CD4-positive, alpha-beta T cell (primary cell): ENCODE data around the gene SLC10A1. TPM values are rescaled to one million over a fixed set of nuclear protein-coding genes. Genes with fewer than 3 reads are reported as not detected.

Experiments used
- ATAC-seq: fragments of 200-7000 bp; cut with Tn5 transposase; one replicate; pipeline ENCODE4 v1.10.0; 2022; ENCODE audit warnings: mild to moderate bottlenecking; ENCODE audit not compliant: poor library complexity
- CTCF ChIA-PET: fragments of 350-600 bp; sonication (Branson Sonifier 250); formaldehyde crosslinking; loops from one replicate; lab custom pipeline; 2021; ENCODE audit warnings: antibody characterized with exemption, inconsistent platforms; lab: Charles Lee
- POLR2A ChIA-PET: fragments of 350-600 bp; sonication (Branson Sonifier 250); formaldehyde crosslinking; loops from one replicate; lab custom pipeline; 2021; ENCODE audit warnings: antibody characterized with exemption, inconsistent platforms; lab: Charles Lee
- DNase-seq, 14 experiments: peaks; one replicate each; pipeline ENCODE4 v3.0.0-alpha.2; 2013 to 2020; ENCODE audit warnings: mixed read lengths in 2 of 14
- H3K27ac ChIP-seq, 2 donors: one replicate each; pipeline versions ENCODE4 v1.5.1 to v1.7.0; 2013; ENCODE audit warnings: low read length in 2 of 2, low read depth in 1 of 2, mild to moderate bottlenecking in 1 of 2
- H3K27me3 ChIP-seq, 2 experiments: 1 replicate in 1 of 2; 2 replicates in 1 of 2; pipeline versions ENCODE4 v1.6.1 to v1.7.0; 2013; ENCODE audit warnings: low read length in 2 of 2, control low read depth in 1 of 2, mild to moderate bottlenecking in 1 of 2, moderate library complexity in 1 of 2; ENCODE audit not compliant: insufficient read depth in 2 of 2, control insufficient read depth in 1 of 2
- H3K36me3 ChIP-seq: one replicate; pipeline ENCODE4 v1.6.1; 2013; ENCODE audit warnings: low read length, control low read depth; ENCODE audit not compliant: insufficient read depth
- H3K4me1 ChIP-seq: one replicate; pipeline ENCODE4 v1.6.1; 2013; ENCODE audit warnings: low read length, control low read depth; ENCODE audit not compliant: insufficient read depth
- H3K4me3 ChIP-seq: one replicate; pipeline ENCODE4 v1.5.1; 2013; ENCODE audit warnings: mild to moderate bottlenecking, low read length, moderate library complexity
- H3K9me3 ChIP-seq, 2 experiments: 1 replicate in 1 of 2; 2 replicates in 1 of 2; pipeline versions ENCODE4 v1.6.1 to v1.7.0; 2013; ENCODE audit warnings: low read length in 2 of 2, mild to moderate bottlenecking in 2 of 2, control low read depth in 1 of 2, moderate library complexity in 1 of 2; ENCODE audit not compliant: control insufficient read depth in 1 of 2, insufficient read depth in 1 of 2
- H3K27ac Mint-ChIP-seq: one replicate; pipeline ENCODE4 v1.8.0; 2020; ENCODE audit warnings: mixed read lengths
- H3K27me3 Mint-ChIP-seq: one replicate; pipeline ENCODE4 v1.8.0; 2021; ENCODE audit warnings: mixed read lengths
- H3K36me3 Mint-ChIP-seq: one replicate; pipeline ENCODE4 v1.8.0; 2021; ENCODE audit warnings: low read depth, mixed read lengths
- H3K4me1 Mint-ChIP-seq: one replicate; pipeline ENCODE4 v1.8.0; 2021; ENCODE audit warnings: low read depth, mixed read lengths
- H3K4me3 Mint-ChIP-seq: one replicate; pipeline ENCODE4 v1.8.0; 2020; ENCODE audit warnings: mild to moderate bottlenecking, mixed read lengths
- H3K9me3 Mint-ChIP-seq: one replicate; pipeline ENCODE4 v1.8.0; 2020; ENCODE audit warnings: mixed read lengths
- intact Hi-C, 2 experiments: fragments of 100-400 bp; cut with DNase I in 1 of 2; cut with micrococcal nuclease in 1 of 2; formaldehyde crosslinking; loops; one replicate each; pipeline versions ENCODE4 v1.15.1 to v1.9.0; 2023 to 2025; cut with DNase I, micrococcal nuclease
- total RNA-seq, 174 experiments: library from RNA in 2 of 174; stranded (reverse) in 2 of 174; gene quantifications; one replicate each; pipeline ENCODE4 v1.2.3 and lab custom pipeline; 2021 to 2026
- TF ChIP-seq, protein P1 (sequence below): fragments of 200-600 bp; IDR thresholded peaks from one replicate; pipeline ENCODE4 v1.8.0; 2022; ENCODE audit warnings: antibody characterized with exemption, mild to moderate bottlenecking

SLC10A1 gene
- total RNA-seq, 2 experiments from 2014 or later, result not detected

DNA sequence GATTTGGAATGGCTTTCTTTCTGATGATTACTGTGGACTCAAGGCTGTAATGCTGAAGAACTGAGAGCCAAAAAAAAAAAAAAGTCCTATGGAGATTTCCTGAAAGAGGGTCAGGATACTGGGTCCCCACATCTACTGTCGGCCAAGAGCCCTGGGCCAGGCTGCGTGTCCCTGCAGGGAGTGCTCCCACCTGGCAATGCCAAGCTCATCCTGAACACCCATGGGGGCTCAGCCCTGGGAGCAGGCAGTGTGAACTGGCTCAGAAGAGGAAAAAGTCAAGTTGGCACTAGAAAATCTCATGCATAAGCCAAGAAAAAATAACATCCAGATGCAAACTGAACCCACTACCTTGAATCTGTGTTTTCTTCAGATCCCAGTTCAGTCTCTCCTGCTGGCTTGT, 47.1 kb upstream of the SLC10A1 start:
- H3K4me1 ChIP-seq, result no peaks in the 10 kb centered on the region
- no peak overlapping the region for H3K27ac Mint-ChIP-seq
- DNase-seq (no peak), ATAC-seq (no peak)
- no peaks in the 10 kb centered on the region for H3K36me3 ChIP-seq
- H3K36me3 Mint-ChIP-seq, result no peaks in the 10 kb centered on the region
- no peak overlapping the region for H3K4me3 Mint-ChIP-seq
- TF ChIP-seq, protein P1, sequence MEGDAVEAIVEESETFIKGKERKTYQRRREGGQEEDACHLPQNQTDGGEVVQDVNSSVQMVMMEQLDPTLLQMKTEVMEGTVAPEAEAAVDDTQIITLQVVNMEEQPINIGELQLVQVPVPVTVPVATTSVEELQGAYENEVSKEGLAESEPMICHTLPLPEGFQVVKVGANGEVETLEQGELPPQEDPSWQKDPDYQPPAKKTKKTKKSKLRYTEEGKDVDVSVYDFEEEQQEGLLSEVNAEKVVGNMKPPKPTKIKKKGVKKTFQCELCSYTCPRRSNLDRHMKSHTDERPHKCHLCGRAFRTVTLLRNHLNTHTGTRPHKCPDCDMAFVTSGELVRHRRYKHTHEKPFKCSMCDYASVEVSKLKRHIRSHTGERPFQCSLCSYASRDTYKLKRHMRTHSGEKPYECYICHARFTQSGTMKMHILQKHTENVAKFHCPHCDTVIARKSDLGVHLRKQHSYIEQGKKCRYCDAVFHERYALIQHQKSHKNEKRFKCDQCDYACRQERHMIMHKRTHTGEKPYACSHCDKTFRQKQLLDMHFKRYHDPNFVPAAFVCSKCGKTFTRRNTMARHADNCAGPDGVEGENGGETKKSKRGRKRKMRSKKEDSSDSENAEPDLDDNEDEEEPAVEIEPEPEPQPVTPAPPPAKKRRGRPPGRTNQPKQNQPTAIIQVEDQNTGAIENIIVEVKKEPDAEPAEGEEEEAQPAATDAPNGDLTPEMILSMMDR, result no peak
- H3K4me3 ChIP-seq, result no peak overlapping the region
- H3K27me3 Mint-ChIP-seq, result peaks cover 28% of the 10 kb centered on the region
- POLR2A ChIA-PET, result interaction anchor here (0.5 kb wide), 1 partner anchor 1291 kb away, joined by 3 read pairs; no protein-coding TSS in a partner anchor
- H3K9me3 ChIP-seq, result no peaks in the 10 kb centered on the region
- no peak overlapping the region for H3K27ac ChIP-seq
- no peaks in the 10 kb centered on the region for H3K4me1 Mint-ChIP-seq
- intact Hi-C loops, result no loop called here
- peaks cover 10 to 14% of the 10 kb centered on the region in 2 experiments for H3K27me3 ChIP-seq
- H3K9me3 Mint-ChIP-seq, result no peaks in the 10 kb centered on the region
- CTCF ChIA-PET, result no interaction called here

GRCh38 chr14:69842686-69843420, 45.8 kb upstream of the SLC10A1 start:
- CTCF ChIA-PET, result no interaction called here
- POLR2A ChIA-PET, result no interaction called here
- H3K27me3 Mint-ChIP-seq, result peaks cover 17% of the 10 kb centered on the region

DNA sequence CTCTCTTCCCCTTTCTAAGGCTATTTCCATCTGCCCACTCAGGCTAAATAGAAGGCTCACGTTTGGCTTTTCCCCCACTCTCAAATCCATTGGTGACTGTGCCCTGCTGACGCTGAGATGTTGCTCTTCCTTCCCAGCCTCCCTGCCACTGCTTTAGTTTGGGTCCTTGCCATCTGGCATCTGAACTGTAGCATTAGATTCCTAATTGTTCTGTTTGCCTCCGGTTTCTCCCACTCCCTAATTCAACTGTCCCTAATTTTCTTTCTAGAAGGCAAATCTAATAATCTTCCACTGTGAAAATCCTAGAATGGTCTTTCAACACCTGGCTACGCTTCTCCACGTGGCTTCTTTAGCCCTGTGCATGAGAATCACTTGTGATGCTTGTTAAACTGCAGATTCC, 44.6 kb upstream of the SLC10A1 start:
- no peaks in the 10 kb centered on the region for H3K9me3 ChIP-seq
- H3K4me3 ChIP-seq, result no peak overlapping the region
- no peaks in the 10 kb centered on the region for H3K4me1 ChIP-seq
- DNase-seq (no peak), ATAC-seq (no peak)
- POLR2A ChIA-PET, result no interaction called here
- H3K36me3 ChIP-seq, result no peaks in the 10 kb centered on the region
- Mint-ChIP-seq H3K36me3 (no peaks in the 10 kb centered on the region), H3K9me3 (no peaks in the 10 kb centered on the region), H3K27me3 (peaks cover 11% of the 10 kb centered on the region), H3K4me1 (no peaks in the 10 kb centered on the region), H3K27ac (no peak overlapping the region), H3K4me3 (no peak overlapping the region)
- intact Hi-C loops, result no loop called here
- CTCF ChIA-PET, result no interaction called here
- H3K27ac ChIP-seq, result no peak overlapping the region
- TF ChIP-seq, protein P1, result no peak
- H3K27me3 ChIP-seq, result peaks cover 10 to 14% of the 10 kb centered on the region in 2 experiments

More at GRCh38 chr14:69842686-69843420, 45.8 kb upstream of the SLC10A1 start:
- no peaks in the 10 kb centered on the region for H3K9me3 ChIP-seq
- Mint-ChIP-seq H3K4me3 (no peak overlapping the region), H3K36me3 (no peaks in the 10 kb centered on the region), H3K27ac (no peak overlapping the region), H3K9me3 (no peaks in the 10 kb centered on the region), H3K4me1 (no peaks in the 10 kb centered on the region)
- no peaks in the 10 kb centered on the region for H3K36me3 ChIP-seq
- H3K27me3 ChIP-seq, result peaks cover 10 to 14% of the 10 kb centered on the region in 2 experiments
- ATAC-seq, result no peak
- TF ChIP-seq, protein P1, result no peak
- no peaks in the 10 kb centered on the region for H3K4me1 ChIP-seq
- no peak overlapping the region for H3K27ac ChIP-seq
- H3K4me3 ChIP-seq, result no peak overlapping the region
- DNase-seq, result no peak
- intact Hi-C loops, result no loop called here
